ENCODE results near the gene RERE.

GRCh38 chr1:8590721-8591351 lies 226.6 kb downstream of the RERE start:
- TF ChIP-seq RAD21 (IDR thresholded peaks at IDR 0.05; ENCODE audit: low read depth) (no peak), FOXM1 (IDR thresholded peaks at IDR 0.05; ENCODE audit: borderline replicate concordance, low read depth) (no peak), CEBPB (IDR thresholded peaks at IDR 0.05) (no peak), USF1 (IDR thresholded peaks at IDR 0.05) (no peak), REST (IDR thresholded peaks at IDR 0.05; ENCODE audit: low read depth) (no peak), TEAD4 (IDR thresholded peaks at IDR 0.05) (no peak), CREB1 (IDR thresholded peaks at IDR 0.05; ENCODE audit: low read depth) (no peak), NFIC (IDR thresholded peaks at IDR 0.05) (no peak), TAF1 (IDR thresholded peaks at IDR 0.05; ENCODE audit: low read depth) (no peak)
- TF ChIP-seq, protein P1, sequence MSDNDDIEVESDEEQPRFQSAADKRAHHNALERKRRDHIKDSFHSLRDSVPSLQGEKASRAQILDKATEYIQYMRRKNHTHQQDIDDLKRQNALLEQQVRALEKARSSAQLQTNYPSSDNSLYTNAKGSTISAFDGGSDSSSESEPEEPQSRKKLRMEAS (IDR thresholded peaks at IDR 0.05): no peak

All from Ishikawa (cell line).